HG02870 (cell line): Measurements from ENCODE around the gene EXOSC7.

Experiments used
- ATAC-seq: cut with Tn5 transposase; IDR thresholded peaks from one replicate; pipeline ENCODE4 v1.9.1; 2021; ENCODE audit warnings: mild to moderate bottlenecking, moderate library complexity; ENCODE audit not compliant: unreplicated experiment

The EXOSC7 gene

DNA sequence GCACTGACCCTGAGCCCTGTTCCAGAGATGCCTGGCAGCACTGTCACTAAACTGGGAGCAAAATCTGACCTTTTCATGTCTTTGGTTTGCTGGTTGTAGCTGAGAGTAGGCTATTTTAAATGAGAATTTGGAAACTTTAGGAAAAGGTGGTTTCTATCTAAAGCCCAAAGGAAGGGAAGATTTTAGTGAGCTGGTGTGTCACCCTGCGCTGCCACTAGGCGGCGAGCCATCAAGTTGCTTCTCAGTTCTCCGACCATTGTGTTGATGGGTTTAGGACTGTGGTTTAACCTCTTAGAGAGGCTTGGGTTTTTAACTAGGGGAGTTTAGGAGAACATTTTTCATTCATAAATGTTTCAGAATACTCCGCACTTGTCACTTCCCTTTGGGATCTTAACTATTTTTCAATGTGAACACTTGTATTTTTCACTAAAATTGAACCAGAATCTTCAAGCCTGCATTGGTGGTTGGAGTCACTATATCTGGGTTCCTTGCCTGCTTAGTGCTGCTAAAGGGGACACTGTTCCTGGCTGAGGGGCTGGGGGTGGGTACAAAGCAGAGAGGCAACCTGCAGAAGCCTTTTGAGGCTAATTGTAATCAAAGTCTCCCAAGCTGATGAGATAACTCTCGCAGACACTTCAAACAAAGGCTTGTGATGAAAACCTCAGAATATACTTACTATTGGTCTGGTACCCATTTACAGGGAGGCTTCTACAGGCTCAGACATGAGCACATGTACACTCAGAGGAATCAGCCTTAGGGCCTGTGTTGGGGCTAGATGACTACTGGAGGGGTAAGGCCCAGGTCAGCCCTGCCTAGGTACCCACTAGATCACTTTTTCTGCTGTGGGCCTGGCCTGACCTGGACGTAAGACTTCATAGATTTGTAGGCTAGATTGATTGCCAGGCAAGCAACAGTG lies 16.8 kb downstream of the EXOSC7 start:
- no peak for ATAC-seq

DNA sequence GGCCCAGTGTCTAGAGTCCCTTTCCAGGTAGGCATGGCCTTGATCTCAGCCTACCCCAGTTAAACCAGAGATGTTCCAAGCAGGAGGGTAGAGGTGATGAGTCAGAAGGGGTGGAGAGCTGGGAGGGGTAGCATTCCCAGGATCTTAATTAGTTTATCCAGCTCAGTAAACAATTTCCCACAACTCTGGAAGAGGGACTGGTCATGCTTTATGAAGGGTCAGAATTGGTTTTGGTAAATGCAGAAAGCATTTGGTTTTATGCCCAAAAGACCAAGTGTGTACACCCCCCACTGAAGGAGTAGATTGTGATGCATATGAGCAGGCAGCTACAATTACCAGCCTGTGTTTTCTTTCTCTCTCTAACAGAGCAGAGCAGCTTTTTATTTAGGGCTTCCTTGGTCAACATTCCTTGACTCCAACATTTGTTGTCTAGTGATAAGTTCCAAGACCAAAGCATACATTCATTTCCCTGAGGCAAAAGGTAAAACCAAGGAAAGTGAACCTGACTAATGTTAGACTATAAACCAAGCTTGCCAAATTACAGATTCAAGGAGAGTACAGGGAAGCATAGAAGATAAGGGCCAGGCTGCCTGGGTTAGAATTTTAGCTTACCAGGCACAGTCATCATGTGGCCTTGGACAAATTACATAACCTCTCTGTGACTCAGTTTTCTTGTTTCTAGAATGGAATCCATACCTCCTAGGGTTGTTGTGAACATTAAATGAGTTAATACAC lies 17.6 kb downstream of the EXOSC7 start:
- no peak for ATAC-seq

DNA sequence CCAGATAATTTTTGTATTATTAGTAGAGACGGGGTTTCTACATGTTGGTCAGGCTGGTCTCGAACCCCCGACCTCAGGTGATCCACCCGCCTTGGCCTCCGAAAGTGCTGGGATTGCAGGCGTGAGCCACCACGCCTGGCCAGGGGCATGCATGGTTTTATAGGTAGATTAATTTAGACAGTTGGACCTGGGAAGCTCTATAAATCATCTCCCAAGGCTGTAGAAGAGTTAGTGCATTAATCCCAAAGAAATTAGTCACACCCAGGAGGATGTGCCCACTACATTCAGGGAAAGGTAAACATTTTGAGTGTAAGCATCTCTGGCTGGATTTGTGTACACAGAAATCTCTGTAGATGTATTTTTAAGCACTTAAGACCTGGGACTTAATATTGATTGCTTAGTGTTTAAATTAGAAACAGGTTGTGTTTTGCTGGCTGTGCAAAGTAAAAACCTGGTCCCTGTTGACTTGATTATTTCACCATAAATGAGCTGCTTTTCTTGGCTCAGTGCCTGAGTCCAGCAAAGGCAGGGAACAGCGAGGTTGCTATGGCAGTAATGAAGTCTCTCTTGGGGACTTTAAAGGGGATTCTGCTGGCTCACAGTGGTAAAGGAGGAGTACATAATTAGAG lies 19.2 kb downstream of the EXOSC7 start:
- ATAC-seq: no peak

DNA sequence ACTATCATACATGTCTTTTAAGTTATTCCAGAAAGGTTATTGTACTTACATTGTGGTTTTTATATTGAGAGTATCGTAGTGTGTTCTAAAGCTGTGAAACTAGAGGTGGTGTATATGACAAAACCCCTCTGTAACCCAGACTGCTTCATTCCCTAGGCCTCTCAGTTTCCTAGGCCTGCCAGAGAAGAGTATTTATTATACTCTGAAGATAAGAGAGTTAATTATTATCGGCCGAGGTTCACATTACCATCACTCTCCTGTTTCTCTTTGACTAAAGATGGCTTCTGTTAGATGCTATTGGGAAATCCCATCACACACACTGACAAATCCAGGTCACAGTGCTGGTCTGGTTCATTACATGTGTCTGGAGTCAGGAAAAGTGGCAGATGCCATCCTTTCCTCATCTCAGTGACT lies 20.5 kb downstream of the EXOSC7 start:
- ATAC-seq: no peak

DNA sequence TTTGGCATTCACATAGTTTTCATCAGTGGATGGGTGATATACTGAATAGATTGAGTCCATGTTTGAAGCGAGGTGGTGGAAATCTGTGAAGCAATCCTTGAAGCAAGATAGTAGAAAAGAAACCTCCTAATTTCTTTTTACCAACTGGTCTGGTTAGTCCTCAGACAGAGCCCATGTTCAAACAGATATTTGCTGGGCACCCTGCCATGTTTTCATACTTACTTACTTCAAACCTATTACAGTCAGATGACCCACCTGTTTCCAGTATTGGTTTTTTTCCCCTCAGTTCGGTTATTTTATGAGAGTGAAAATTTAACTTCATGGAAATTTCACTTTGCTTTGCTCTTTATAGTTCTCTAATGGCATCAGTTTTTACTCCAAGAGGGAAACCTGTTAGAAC lies 23.7 kb downstream of the EXOSC7 start:
- no peak for ATAC-seq

DNA sequence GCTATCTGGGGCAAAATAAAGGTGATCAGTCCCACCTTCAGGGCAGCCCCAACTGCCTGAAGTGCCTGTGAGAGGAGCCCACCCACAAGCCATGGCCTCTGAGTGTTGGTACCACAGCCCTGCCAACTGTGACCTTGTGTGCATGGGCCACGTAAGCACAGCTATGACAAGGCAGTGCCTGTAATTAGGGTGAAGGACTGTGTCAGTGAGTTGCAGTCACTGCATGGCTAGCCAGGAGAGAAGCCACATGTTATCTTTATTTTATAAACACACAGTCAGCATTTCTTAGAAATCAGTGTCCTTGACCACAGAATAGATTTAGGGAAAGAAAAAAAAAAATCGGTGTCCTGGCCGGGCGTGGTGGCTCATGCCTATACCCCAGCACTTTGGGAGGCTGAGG lies 24.8 kb downstream of the EXOSC7 start:
- ATAC-seq: no peak

DNA sequence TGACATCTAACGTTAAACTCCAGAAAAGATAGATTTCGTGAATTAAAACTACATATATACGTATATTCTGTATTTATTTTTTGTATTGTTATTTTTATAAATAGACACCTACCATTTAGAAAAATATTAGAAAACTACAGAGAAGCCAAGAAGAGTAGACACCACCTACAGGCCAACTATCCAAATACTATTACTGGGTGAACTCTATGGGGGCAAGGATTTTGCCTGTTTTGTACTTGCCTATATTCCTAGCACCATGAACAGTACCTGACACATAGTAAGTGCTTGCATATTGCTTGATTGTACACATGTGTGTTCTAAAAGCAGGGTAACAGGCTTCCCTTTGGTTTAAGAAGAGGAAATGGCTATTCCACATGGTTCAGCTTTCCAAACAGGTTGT lies 25.7 kb downstream of the EXOSC7 start:
- ATAC-seq: no peak

DNA sequence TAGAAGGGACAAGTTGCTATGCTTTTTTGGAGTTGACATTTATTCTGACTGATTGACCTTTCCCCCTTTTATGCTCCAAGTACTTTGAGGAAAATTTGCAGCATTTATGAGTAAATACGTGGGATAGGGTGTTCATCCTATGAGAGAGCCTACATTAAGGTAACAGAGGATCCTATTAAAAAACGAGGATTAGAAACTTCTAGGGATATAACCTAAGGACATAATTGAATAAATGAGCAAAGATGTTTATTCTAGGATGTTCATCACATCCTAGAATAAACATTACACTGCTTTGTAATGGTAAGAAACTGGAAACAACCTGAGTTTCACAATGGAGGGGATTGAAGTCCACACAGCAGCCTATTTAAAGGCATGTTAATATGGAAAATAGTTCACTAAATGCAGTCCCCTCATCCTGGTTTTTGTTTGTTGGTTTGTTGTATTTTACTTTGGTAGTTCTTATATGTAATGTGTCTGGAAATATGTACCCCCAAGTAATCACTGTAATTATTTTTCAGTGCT lies 26.2 kb downstream of the EXOSC7 start:
- ATAC-seq: no peak

DNA sequence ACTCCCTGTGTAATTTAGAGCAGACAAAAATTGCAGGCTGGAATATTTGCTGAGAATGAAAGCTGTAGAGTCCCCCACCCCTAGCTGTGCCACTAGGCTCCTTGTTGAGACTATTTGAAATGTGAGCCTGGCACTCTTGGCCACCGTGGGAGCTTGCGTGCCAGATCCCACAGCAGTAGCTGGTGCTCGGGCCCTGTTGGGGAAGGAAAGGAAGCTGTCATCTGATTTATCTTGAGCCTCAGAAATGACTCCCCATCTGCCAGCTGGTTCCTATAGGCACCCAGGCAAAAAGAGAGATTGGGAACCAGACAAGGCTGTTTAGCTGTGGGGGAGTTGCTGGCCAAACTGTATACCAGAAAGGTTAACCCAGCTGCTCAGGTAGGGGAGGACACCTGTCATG lies 26.7 kb downstream of the EXOSC7 start:
- ATAC-seq: no peak

DNA sequence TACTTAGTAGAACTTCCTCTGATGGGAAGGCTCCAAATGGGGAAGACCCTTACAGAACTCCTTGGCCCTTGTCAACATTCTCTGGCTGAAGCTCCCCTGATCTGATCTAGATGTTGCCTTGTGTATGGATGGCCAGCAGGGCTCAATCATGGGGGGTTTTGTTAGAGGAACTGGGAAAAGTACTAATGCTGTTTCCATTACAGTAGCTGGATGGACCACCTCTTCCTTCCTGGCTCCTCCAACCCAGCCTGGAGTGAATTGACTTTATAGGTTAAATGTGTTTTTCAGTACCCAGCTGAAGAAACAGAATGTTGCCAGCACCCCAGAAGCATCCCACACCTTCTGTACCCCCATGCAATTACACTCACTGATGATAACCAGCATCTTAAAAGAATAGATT lies 27.4 kb downstream of the EXOSC7 start:
- no peak for ATAC-seq

DNA sequence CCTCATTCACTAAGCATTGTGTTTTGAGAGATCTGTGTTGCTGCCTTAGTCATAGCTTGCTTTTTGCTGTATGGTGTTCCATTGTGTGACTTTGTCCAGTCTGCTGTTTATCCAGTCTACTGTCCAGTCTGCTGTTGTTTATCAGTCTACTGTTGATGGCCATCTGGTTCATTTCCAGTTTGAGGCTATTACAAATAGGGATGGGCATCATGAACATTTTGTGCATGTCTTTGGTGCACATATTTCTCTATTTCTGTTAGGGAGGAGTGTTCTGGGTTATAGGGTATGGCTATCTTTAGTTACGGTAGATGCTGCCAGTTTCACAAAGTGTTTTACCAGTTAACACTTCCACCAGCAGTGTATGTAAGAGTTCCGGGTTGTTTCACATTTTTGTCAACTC lies 27.8 kb downstream of the EXOSC7 start:
- no peak for ATAC-seq

DNA sequence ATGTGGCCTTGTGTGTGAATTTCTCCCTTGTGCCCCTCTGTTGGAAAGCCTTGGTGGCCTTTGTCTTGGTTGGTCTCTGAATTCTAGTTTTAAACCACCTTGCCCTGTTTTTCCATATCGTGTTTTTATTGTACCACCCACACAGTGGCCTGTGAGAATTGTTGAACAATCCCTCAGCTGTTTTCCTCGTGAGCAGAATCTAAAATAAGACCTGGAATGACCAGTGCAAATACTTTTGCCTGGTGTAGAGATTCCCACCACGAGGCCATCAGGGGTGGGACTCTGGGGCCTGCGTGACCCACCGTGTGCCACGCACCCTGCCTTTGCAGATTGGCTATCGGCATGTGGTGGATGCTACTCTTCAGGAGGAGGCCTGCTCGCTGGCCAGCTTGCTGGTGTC lies 31.0 kb downstream of the EXOSC7 start:
- ATAC-seq: no peak

DNA sequence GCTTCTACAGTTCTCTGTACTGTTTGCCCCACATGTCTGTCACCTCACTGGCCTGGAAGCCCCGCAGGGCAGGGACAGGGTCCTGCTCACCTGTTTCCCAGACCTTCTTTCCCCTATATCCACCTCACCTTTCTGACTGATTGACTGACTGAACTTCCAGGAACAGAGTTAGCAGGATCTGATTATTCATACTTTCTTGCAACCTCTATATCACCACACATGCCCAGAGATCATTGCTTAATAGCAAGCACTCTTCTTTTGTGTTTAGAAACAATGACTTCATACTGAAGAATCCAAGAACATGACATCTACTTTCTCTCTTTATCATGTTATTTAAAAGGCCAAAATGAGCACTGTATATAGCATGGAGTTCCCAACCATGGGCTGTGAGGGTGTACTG lies 32.1 kb downstream of the EXOSC7 start:
- no peak for ATAC-seq

DNA sequence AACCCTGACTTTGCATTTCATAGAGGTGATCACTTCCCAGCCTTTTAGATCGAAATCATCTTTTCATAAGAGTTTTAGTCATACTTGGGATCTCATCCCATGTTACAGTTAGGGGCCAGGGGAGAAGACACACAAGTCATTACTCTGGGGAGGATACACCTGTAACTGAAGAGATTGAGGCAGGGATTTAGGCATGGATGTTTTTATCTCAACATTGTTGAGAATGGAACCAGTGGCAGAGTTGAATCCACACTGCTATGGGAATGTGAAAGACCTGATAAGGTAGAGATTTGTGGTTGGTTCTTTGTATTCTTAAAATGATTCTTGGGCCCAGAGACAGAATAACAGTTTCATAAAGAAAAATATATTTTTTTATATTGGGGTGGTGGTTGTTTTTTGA lies 33.8 kb downstream of the EXOSC7 start:
- ATAC-seq: no peak

DNA sequence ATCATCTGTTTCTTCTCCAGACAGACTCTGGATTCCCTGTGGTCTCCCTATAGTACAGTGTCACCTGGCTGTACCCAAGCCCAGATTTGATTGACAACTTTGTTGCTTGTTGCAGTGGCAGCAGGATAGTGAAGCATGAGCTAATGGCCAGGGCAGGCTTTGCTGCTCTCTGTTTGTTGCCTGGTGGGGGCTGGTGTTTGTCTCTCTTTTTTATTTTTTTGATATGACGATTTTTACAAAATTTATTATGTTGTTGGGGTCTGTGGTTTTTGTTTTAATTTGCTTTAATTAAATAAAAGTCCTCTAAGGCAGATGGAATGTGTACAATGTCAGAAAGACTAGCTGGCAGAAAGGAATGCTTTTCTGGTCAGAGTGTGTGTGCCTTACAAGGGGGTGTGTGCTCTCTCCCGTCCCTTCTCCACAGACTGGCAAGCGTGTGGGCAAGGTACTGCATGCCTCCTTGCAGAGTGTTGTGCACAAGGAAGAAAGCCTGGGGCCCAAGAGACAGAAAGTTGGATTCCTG lies 34.8 kb downstream of the EXOSC7 start:
- ATAC-seq: no peak

DNA sequence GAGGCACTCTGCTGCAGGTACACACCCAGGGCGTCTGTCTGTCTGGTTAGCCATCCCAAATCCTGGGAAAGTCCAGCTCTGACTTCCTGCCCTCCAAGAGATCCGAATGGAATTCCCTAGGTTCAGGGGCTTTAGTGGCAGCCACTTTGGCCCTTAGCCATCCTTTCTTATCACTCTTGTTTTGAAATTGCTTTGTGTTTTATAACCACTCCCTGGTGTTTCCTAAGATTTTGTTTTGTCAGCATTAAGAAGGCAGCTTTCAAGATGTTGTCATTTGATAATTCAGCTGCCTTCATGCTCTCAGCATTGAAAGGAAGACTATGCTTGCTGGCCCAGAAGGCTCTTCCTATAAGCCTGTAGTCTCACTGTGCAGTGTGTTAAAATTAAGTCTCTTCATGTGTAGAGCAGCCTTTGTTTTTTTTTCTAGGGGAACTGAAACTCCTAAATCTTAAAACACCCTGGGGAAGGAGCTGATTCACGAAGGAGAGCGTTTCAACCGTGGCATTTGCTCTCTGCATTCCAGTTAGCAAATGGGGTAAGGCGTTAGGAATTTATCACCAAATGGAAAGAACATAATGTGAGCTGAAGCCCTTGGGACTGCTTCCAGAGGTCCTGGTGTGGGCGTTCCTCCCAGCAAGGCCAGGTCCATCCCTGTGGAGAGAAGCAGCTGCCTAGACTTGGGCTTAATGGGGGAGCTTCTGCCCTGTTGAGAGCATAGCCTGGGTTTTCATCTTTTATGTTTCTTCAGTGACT lies 35.9 kb downstream of the EXOSC7 start:
- ATAC-seq: no peak

DNA sequence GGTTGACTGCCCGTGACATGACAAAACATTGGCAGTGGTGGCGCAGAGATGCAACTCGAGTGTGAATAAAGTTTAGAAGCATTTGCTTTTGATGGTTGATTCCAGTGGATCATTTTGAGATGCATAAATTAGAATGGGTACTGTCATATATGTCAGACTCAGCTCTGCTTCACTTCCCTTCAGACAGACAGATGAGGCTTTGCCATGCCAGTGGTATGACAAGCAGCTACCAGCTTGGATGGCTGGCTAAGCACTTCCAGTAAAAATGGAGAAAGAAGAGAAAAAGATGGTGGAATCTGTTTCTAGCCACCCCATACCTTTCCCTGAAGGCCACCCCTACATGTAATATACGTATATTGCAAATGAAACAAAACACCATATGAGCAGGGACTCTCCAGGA lies 36.5 kb downstream of the EXOSC7 start:
- ATAC-seq: no peak

DNA sequence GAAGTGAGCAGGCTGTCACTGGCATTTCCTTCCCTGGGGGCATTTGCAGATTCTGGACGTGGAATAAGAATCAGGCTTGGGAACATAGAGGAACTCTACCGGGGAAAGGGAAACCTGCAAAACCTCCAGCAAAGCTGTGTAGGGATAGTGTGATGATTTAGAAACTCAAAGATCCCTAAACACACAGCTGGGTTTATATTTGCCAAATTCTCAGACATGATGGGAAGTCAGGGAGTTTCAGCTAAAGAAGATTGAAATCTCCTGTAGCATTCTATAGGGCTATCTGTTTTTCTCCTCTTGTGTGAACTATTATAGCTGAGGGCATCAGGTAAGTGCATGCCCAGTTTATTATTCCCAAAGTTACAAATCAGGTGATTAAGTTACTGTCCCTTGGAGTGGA lies 40.9 kb downstream of the EXOSC7 start:
- ATAC-seq: no peak

DNA sequence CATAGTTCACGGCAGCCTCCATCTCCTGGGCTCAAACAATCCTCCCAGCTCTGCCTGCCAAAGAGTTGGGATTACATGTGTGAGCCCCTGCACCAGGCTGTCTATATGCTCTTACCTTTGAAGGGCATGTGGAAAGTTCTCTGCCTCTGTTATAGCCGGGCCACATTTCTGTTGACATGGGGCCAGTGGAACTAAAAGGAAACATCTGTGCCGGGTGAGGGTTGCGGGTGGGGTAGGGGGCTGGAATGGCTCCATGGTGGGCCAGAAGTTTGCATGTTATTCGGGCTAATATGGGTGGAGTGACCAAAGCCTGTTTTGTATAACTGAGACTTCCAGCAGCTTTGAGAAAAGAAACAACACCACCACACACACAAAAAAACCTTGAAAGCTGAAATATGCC lies 41.8 kb downstream of the EXOSC7 start:
- no peak for ATAC-seq

DNA sequence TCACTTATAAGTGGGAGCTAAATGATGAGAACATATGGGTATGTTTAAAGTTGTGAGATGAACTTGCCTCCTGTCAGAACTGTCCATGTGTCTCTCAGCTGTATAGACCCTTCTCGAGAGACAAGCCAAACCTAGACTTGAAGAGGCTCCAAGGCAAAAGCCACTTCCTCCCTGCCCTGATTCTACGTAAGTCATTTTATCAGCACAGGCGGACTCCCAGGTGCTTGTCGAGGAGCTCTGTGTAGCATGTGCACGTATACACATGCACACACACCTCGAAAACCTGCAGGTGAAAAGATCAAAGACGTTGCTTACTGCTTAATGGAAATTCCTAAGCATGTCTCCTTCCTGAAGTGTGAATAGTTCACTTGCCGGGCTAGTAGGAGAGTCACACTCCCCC lies 44.5 kb downstream of the EXOSC7 start:
- ATAC-seq: no peak
